ENCODE results near the gene MRGPRX2.
A peak's percentile ranks its signal among the peaks of the same experiment; 100 is the strongest.

The MRGPRX2 gene

GRCh38 chr11:19073454-19074415 lies 13.2 kb upstream of the MRGPRX2 start:
- no peak for DNase-seq

- no peak for DNase-seq
Observed at GRCh38 chr11:19072464-19072863, 11.9 kb upstream of the MRGPRX2 start.

- peak; percentile 43 to 48 for DNase-seq
Observed at GRCh38 chr11:19071255-19071654, 10.7 kb upstream of the MRGPRX2 start.

GRCh38 chr11:19059833-19060232 lies 684 bp downstream of the MRGPRX2 start:
- no peak for DNase-seq

GRCh38 chr11:19055905-19056304 lies 4.6 kb downstream of the MRGPRX2 start:
- no peak for DNase-seq

GRCh38 chr11:19055016-19055415 lies 5.5 kb downstream of the MRGPRX2 start:
- no peak for DNase-seq

- DNase-seq: no peak
Observed at GRCh38 chr11:19053909-19054308, 6.6 kb downstream of the MRGPRX2 start.

GRCh38 chr11:19050281-19050680 lies 10.2 kb downstream of the MRGPRX2 start:
- no peak for DNase-seq

- no peak for DNase-seq
Observed at GRCh38 chr11:19049351-19049750, 11.2 kb downstream of the MRGPRX2 start.

GRCh38 chr11:19040051-19040450 lies 20.5 kb downstream of the MRGPRX2 start:
- DNase-seq: no peak

GRCh38 chr11:19039409-19039808 lies 21.1 kb downstream of the MRGPRX2 start:
- DNase-seq: no peak

- no peak for DNase-seq
Observed at GRCh38 chr11:19032990-19033389, 27.5 kb downstream of the MRGPRX2 start.

- no peak for DNase-seq
Observed at GRCh38 chr11:19027829-19028595, 32.5 kb downstream of the MRGPRX2 start.

GRCh38 chr11:19026862-19027261 lies 33.7 kb downstream of the MRGPRX2 start:
- no peak for DNase-seq

- DNase-seq: no peak
Observed at GRCh38 chr11:19025481-19026406, 34.8 kb downstream of the MRGPRX2 start.

- DNase-seq: no peak
Observed at GRCh38 chr11:19020831-19021230, 39.7 kb downstream of the MRGPRX2 start.

GRCh38 chr11:19018901-19019300 lies 41.6 kb downstream of the MRGPRX2 start:
- no peak for DNase-seq

- DNase-seq: no peak
Observed at GRCh38 chr11:19013181-19013857, 47.2 kb downstream of the MRGPRX2 start.

GRCh38 chr11:19012636-19013035 lies 47.9 kb downstream of the MRGPRX2 start:
- DNase-seq: no peak

Measured in stimulated activated CD4-positive, alpha-beta T cell treated with anti-CD3 and anti-CD28 coated beads, Interleukin-2, amount 100 ng/mL, for 48 hours (primary cell).